ENCODE results near the gene PRM3. TPM values are rescaled to one million over a fixed set of nuclear protein-coding genes. Genes with fewer than 3 reads are reported as not detected.
A peak's percentile ranks its signal among the peaks of the same experiment; 100 is the strongest.

PRM3 gene
- total RNA-seq, 1 experiment from 2014 or later = not detected

GRCh38 chr16:11314309-11314894 lies 41.0 kb upstream of the PRM3 start:
- no peak for TF ChIP-seq CTCF (IDR thresholded peaks at IDR 0.05; ENCODE audit: unreplicated experiment)
- Mint-ChIP-seq H3K36me3 (ENCODE audit: insufficient read depth, unreplicated experiment) (no peaks in the 10 kb centered on the region), H3K4me3 (ENCODE audit: low read depth, unreplicated experiment) (no peak overlapping the region), H3K4me1 (ENCODE audit: low read depth, unreplicated experiment) (peaks cover 10% of the 10 kb centered on the region), H3K27me3 (ENCODE audit: unreplicated experiment) (no peaks in the 10 kb centered on the region), H3K9me3 (ENCODE audit: low read depth, unreplicated experiment) (no peaks in the 10 kb centered on the region), H3K27ac (ENCODE audit: unreplicated experiment) (no peak overlapping the region)
- CTCF ChIA-PET = no interaction called here
- no TSS peak for BruUV-seq (replicated peaks)
- DNase-seq = no peak
- intact Hi-C loops (cut with micrococcal nuclease; ENCODE audit: unreplicated experiment) = no loop called here

GRCh38 chr16:11313493-11314308 lies 40.3 kb upstream of the PRM3 start:
- intact Hi-C loops (cut with micrococcal nuclease; ENCODE audit: unreplicated experiment) = no loop called here
- Mint-ChIP-seq H3K27me3 (ENCODE audit: unreplicated experiment) (no peaks in the 10 kb centered on the region), H3K4me1 (ENCODE audit: low read depth, unreplicated experiment) (peaks cover 10% of the 10 kb centered on the region), H3K27ac (ENCODE audit: unreplicated experiment) (no peak overlapping the region), H3K9me3 (ENCODE audit: low read depth, unreplicated experiment) (no peaks in the 10 kb centered on the region), H3K4me3 (ENCODE audit: low read depth, unreplicated experiment) (no peak overlapping the region), H3K36me3 (ENCODE audit: insufficient read depth, unreplicated experiment) (no peaks in the 10 kb centered on the region)
- CTCF ChIA-PET = no interaction called here
- DNase-seq = no peak
- TF ChIP-seq CTCF (IDR thresholded peaks at IDR 0.05; ENCODE audit: unreplicated experiment) = no peak
- no TSS peak for BruUV-seq (replicated peaks)

- Mint-ChIP-seq H3K4me1 (ENCODE audit: low read depth, unreplicated experiment) (peaks cover 10% of the 10 kb centered on the region), H3K9me3 (ENCODE audit: low read depth, unreplicated experiment) (no peaks in the 10 kb centered on the region), H3K27ac (ENCODE audit: unreplicated experiment) (no peak overlapping the region), H3K4me3 (ENCODE audit: low read depth, unreplicated experiment) (peak overlapping the region; percentile 6), H3K36me3 (ENCODE audit: insufficient read depth, unreplicated experiment) (no peaks in the 10 kb centered on the region), H3K27me3 (ENCODE audit: unreplicated experiment) (no peaks in the 10 kb centered on the region)
- TF ChIP-seq CTCF (IDR thresholded peaks at IDR 0.05; ENCODE audit: unreplicated experiment) = no peak
- intact Hi-C loops (cut with micrococcal nuclease; ENCODE audit: unreplicated experiment) = no loop called here
- peak; percentile 71 for DNase-seq
- CTCF ChIA-PET = no interaction called here
- TSS peak; percentile 58 for BruUV-seq (replicated peaks)
These were observed 39.5 kb upstream of the PRM3 start for GRCh38 chr16:11312718-11313492.

- CTCF ChIA-PET = no interaction called here
- no peak for TF ChIP-seq CTCF (IDR thresholded peaks at IDR 0.05; ENCODE audit: unreplicated experiment)
These were observed 37.6 kb upstream of the PRM3 start for GRCh38 chr16:11310997-11311561.

More at GRCh38 chr16:11310997-11311561, 37.6 kb upstream of the PRM3 start:
- Mint-ChIP-seq H3K4me1 (ENCODE audit: low read depth, unreplicated experiment) (peaks cover 17% of the 10 kb centered on the region), H3K9me3 (ENCODE audit: low read depth, unreplicated experiment) (no peaks in the 10 kb centered on the region), H3K4me3 (ENCODE audit: low read depth, unreplicated experiment) (no peak overlapping the region), H3K27ac (ENCODE audit: unreplicated experiment) (no peak overlapping the region), H3K27me3 (ENCODE audit: unreplicated experiment) (peaks cover 7% of the 10 kb centered on the region), H3K36me3 (ENCODE audit: insufficient read depth, unreplicated experiment) (no peaks in the 10 kb centered on the region)
- intact Hi-C loops (cut with micrococcal nuclease; ENCODE audit: unreplicated experiment) = no loop called here
- DNase-seq = no peak
- no TSS peak for BruUV-seq (replicated peaks)

Measured in Calu3 (cell line).